22Rv1 (cell line): ENCODE data around the gene DDIT4L.
"Not testable (repeated sequence)": the region's sequence is repeated elsewhere in the genome, so short reads cannot be mapped to it uniquely, and the experiment has no call there.

ENCODE experiments used
- H3K27ac ChIP-seq: fragments of 450-650 bp; 2 replicates; pipeline ENCODE4 v1.5.1; 2017
- ZFX ChIP-seq: fragments of 450-650 bp; IDR thresholded peaks from 2 replicates; pipeline ENCODE4 v1.6.1; 2017; ENCODE audit warnings: antibody characterized with exemption, borderline replicate concordance
- TF ChIP-seq, protein P1 (sequence below): fragments of 450-650 bp; IDR thresholded peaks from 2 replicates; pipeline ENCODE4 v1.5.1; 2017; ENCODE audit warnings: mild to moderate bottlenecking

DDIT4L gene

DNA sequence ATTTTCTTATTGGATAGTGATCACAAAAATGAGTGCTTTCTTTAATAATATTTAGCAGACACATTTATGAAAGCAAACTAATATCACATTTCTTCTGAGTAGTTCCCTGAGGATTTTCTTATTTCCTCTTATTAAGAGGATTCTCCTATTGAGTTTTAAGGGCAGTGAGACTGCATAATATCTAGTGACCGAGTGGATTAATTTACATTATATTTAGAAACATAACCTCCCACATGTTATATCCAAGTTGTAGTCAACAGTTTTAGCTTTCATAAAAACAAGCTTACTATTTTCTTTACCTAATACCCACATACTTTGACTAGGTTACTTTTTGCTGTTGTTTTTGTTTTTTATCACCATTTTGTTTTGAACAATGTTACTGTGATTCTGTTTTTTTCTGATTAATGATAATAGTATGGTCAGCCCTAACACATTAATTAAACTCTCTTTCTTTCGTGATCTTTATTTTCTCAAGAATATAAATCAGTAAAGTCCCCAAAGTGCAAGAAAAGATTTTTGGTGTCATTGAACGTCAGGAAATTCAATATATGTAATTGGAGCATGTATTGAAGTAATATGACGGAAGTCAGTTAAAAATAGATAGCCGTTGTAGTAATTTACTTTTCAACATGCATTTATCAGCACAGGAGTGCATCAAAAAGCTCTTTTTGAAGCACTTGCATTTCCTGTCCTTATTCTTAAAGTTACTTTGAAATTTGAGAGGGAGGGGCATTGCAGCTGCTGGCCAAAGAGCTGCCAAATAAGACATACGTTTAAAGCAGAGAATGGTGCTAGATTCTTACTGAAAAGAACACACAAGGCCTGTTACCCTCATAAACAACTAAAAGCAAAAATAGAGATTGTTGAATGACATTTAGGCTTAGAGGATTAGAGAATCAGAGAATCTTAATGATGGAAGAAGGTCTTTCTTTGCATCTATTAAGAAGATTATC is 25.2 kb downstream of the DDIT4L start:
- H3K27ac ChIP-seq = no peak overlapping the region
- no peak for TF ChIP-seq ZFX
- TF ChIP-seq, protein P1, sequence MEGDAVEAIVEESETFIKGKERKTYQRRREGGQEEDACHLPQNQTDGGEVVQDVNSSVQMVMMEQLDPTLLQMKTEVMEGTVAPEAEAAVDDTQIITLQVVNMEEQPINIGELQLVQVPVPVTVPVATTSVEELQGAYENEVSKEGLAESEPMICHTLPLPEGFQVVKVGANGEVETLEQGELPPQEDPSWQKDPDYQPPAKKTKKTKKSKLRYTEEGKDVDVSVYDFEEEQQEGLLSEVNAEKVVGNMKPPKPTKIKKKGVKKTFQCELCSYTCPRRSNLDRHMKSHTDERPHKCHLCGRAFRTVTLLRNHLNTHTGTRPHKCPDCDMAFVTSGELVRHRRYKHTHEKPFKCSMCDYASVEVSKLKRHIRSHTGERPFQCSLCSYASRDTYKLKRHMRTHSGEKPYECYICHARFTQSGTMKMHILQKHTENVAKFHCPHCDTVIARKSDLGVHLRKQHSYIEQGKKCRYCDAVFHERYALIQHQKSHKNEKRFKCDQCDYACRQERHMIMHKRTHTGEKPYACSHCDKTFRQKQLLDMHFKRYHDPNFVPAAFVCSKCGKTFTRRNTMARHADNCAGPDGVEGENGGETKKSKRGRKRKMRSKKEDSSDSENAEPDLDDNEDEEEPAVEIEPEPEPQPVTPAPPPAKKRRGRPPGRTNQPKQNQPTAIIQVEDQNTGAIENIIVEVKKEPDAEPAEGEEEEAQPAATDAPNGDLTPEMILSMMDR = no peak

DNA sequence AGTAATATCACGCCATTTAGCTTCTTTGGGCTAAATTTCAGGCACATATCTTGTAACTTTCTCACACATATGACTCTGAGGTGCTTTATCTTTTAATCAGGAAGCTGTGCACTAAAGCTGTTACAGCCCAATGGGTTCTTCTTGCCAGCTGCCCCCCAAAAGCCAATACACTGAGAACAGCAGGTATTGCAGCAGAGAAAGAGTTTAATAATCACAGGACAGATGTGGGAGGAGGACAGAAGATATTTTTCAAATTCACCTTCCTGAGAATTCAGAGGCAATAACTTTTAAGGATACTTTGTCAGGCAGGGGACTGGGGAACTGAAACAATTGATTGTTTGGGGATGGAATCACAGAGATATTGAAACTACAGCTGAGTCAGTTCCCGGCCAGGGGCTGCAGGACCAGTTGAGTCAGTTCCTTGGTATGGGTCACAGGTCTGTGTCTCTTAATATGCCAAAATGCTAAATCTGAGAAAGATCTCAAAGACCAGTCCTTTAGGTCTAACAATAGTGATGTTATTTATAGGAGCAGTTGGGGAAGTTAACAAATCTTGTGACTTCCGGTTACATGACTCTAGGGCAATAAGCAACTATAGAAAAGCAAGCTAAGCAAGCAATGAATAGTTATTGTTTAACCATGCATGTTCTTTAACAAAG is 28.1 kb downstream of the DDIT4L start:
- H3K27ac ChIP-seq = no peak overlapping the region
- no peak for TF ChIP-seq ZFX
- TF ChIP-seq, protein P1 = no peak

GRCh38 chr4:100149190-100149589 is 41.1 kb downstream of the DDIT4L start:
- H3K27ac ChIP-seq = no peak overlapping the region
- no peak for TF ChIP-seq ZFX
- TF ChIP-seq, protein P1 = no peak

DNA sequence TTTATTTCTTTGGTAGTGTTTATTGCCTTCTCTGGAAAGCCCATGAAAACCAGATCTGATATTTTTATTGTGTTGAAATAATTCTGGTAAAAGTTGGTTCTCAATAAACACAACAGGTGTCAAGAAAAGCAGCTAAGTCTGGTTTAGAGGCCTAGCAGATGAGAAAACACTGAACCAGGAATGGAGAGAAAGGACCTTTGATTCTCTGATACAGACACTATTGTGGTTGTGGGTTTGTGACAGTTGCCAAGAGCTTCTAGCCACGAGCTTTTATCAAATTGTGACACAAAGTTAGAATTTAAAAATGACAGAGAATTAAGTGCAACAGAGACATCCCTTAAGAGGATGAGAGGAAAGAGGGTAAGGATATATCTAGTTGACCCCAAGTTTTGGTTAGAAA is 42.6 kb downstream of the DDIT4L start:
- no peak for TF ChIP-seq ZFX
- TF ChIP-seq, protein P1 = no peak
- no peak overlapping the region for H3K27ac ChIP-seq

DNA sequence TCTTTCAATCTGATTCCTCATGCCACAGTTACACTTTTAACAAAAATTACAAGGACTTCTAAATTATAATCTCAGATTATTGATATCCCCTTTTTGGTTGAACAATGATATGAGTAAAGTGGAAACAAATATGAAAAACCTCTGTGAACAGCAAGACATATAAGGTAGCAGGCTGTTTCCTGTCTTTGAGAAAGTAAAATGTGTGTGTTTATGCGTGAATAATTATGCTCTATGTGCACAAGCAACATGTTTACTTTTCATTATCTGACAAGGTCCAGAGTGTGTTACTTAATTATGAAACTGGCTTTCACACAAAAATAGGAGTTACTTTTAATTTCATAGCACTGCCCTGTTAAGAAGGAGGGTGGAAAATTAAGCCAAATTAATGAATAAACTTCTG is 43.1 kb downstream of the DDIT4L start:
- no peak overlapping the region for H3K27ac ChIP-seq
- TF ChIP-seq, protein P1 = no peak
- TF ChIP-seq ZFX = no peak

- no peak overlapping the region for H3K27ac ChIP-seq
- TF ChIP-seq, protein P1 = no peak
- no peak for TF ChIP-seq ZFX
Observed at GRCh38 chr4:100146756-100147155, 43.5 kb downstream of the DDIT4L start.

GRCh38 chr4:100137320-100137719 is 52.9 kb downstream of the DDIT4L start:
- H3K27ac ChIP-seq = not testable (repeated sequence)
